ENCODE measurements around the gene ASGR2.
A peak's percentile ranks its signal among the peaks of the same experiment; 100 is the strongest.
"Not testable (repeated sequence)": the region's sequence is repeated elsewhere in the genome, so short reads cannot be mapped to it uniquely, and the experiment has no call there.

The ASGR2 gene, protein sequence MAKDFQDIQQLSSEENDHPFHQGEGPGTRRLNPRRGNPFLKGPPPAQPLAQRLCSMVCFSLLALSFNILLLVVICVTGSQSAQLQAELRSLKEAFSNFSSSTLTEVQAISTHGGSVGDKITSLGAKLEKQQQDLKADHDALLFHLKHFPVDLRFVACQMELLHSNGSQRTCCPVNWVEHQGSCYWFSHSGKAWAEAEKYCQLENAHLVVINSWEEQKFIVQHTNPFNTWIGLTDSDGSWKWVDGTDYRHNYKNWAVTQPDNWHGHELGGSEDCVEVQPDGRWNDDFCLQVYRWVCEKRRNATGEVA

DNA sequence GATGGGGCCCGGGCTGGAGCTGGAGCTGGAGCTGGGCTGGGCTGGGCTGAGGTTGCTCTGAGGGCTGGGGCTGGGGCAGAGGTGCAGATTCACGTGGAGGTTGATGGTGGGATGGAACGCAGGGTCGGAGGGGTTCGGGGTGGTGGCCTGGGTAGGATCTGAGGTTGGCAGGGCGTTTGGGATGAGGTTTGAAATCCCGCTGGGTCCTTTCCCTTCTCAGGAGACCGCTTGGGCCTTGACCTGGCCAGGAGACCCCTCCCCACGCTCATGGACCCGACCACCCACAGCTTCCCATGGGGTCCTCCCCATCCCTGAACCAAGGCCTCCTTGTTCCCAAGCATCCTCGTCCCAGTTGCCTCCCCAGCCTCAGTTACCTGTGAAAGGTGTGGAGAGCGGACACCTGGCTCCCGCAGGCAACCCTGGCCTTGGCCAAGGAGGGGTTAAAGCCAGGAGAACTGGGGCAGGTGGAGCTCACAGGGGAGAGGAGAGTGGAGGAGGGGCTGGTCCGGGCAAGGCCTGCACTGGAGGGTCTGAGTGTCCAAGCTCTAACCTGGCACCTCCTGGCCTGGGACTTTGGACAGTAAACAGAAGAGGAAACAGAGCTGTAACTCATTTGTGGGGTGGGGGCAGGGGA is at the start of gene ASGR2:
Gene ASGR2, minus strand, starts transcription at position 582 of the 634 bp plus-strand sequence. CDS start 582 bp downstream, outside the sequence.
- no peak for DNase-seq

- DNase-seq = not testable (repeated sequence)
Measured at GRCh38 chr17:7159571-7159970, 44.9 kb upstream of the ASGR2 start.

GRCh38 chr17:7158424-7158823 is 43.8 kb upstream of the ASGR2 start:
- DNase-seq = not testable (repeated sequence)

GRCh38 chr17:7156342-7156940 is 41.8 kb upstream of the ASGR2 start:
- DNase-seq = no peak

DNA sequence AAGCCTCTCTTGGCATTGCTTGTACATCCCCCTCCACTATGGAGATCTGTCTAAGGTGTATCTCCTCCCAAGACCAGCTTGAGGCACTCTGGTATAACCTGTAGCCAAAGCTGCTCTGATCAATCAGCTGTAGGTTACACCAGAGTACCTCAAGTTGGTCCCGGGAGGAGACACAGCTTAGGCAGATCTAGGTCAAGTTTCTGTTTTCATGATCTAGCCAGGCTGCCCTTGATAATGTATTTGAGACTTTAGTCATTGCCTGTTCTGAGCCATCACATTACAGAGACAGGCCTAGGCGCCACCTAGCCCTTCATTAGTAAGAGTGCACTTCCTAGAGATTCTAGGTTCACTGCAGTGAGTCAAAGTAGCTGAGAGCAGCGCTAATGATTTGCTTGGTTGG is 33.1 kb upstream of the ASGR2 start:
- DNase-seq = no peak

GRCh38 chr17:7146115-7146514 is 31.5 kb upstream of the ASGR2 start:
- no peak for DNase-seq

- DNase-seq = no peak
Measured at GRCh38 chr17:7144213-7144612, 29.6 kb upstream of the ASGR2 start.

GRCh38 chr17:7141824-7142223 is 27.2 kb upstream of the ASGR2 start:
- no peak for DNase-seq

DNA sequence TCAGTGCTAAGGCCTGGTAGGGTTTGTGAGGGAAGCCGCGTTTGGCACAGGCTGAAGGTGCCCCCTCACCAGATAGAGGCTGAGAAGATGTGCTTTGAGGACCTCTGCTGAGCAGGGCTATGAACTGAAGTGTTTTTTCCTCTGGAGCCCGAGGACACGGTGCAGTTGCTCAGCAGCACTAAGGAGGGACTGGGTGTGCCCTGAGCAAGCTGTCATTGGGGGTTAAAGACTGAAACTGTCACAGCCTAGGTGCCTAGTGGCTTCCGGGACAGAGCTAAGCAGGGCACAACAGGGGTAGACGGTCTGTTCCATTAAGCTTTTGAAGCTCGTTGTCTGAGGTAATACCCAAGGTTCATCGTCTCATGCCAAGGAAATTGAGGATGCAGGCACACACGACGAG is 24.8 kb upstream of the ASGR2 start:
- no peak for DNase-seq

- DNase-seq = no peak
Measured at GRCh38 chr17:7138800-7139381, 24.3 kb upstream of the ASGR2 start.

- DNase-seq = no peak
Measured at GRCh38 chr17:7137171-7137943, 22.7 kb upstream of the ASGR2 start.

DNA sequence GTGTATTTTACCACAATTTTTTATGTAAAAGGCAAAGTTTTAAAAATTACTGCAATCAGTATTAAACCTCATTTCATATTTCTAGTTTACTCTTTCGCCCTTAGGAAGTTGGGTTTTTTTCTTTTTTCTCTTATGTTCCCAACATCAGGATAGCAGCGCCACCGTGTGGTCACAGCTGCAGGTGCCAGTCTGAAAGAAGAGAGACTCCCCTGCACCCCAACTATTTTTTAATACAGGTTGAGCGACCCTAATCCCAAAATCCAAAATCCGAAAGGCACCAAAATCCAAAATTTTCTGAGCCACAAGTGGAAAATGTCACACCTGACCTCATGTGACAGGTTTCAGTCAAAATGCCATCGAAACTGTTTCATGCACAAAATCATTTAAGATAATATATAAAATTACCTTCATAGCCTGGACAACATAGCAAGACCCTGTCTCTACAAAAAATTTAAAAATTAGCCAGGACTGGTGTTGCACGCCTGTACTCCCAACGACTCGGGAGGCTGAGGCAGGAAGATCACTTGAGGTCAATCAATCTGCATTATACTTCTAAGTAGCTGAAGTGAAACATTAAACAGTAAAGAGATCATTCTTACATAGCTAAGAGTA is 21.8 kb upstream of the ASGR2 start:
- peak; percentile 52 for DNase-seq

- no peak for DNase-seq
Measured at GRCh38 chr17:7133916-7134315, 19.3 kb upstream of the ASGR2 start.

- no peak for DNase-seq
Measured at GRCh38 chr17:7133424-7133823, 18.8 kb upstream of the ASGR2 start.

- no peak for DNase-seq
Measured at GRCh38 chr17:7132511-7133094, 18.0 kb upstream of the ASGR2 start.

GRCh38 chr17:7131423-7131791 is 16.8 kb upstream of the ASGR2 start:
- DNase-seq = no peak

DNA sequence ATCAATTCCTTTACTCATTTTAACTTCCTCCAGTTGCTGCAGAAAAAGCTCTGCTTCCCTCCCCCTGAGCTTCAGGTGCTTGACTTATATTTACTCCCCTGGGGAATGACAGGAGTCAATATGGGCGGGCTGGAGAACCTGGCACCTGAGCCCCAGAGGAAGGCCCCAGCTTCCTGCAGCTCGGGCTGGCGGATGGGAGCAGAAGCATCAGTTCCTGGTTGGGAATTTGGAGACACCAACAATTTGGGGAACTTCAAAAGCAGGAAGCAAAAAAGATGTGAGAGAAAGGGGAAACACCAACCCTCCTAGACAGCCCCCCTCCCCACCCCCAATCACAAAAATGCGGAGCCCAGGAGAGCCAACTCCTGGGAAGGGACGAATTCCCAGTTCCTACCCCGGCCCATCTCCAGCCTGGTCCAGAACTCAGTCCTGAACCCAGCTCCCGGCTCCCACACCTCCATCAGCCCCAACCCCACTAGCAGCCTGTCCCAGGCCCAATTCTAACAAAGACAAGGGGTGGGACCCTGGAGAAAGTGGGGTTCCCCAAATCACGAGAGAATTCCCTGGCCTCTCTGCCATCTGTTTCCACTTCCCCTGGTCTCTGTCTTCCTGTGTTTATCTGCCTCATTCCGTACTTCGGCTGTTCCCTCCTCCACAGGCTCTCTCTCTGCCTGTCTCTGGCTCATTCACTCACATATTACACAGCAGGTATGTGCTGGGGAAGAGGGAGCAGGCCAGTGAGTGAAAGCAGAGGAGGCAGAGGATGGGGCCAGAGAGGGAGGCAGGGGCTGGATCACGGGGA is 16.2 kb upstream of the ASGR2 start:
- no peak for DNase-seq

DNA sequence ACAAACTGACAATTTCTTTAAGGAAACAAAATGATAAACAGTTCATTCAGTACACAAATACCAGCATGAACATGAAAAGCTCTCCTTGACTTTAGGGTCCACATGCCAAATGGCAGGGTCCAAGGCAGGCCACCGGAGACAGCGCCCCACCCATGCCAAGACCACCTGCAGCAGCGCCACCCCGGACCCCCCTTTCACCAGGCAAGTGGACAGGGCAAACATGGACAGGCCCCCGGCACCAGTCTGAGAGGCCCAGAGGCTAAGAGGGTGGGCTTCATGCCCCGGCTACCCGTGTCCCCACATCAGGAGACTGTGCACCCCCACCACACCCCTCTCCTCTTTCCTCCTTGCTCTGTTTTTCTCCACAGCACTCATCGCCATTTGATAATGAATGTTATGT is 14.7 kb upstream of the ASGR2 start:
- no peak for DNase-seq

- DNase-seq = no peak
Measured at GRCh38 chr17:7128160-7128559, 13.5 kb upstream of the ASGR2 start.

DNA sequence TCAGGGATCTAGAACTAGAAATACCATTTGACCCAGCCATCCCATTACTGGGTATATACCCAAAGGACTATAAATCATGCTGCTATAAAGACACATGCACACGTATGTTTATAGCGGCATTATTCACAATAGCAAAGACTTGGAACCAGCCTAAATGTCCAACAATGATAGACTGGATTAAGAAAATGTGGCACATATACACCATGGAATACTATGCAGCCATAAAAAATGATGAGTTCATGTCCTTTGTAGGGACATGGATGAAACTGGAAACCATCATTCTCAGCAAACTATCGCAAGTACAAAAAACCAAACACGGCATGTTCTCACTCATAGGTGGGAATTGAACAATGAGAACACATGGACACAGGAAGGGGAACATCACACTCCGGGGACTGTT is 12.9 kb upstream of the ASGR2 start:
- DNase-seq = not testable (repeated sequence)

GRCh38 chr17:7126386-7126785 is 11.8 kb upstream of the ASGR2 start:
- DNase-seq = not testable (repeated sequence)

All from fibroblast of skin of right quadriceps (primary cell).